Activated CD8-positive, alpha-beta memory T cell treated with anti-CD3 and anti-CD28 coated beads, Interleukin-2, amount 50 U/mL, for 4 hours (primary cell): Measurements from ENCODE around the gene LMX1B.

ENCODE experiments used
- DNase-seq: peaks from one replicate; pipeline ENCODE4 v3.0.0-alpha.2; 2020

LMX1B gene

DNA sequence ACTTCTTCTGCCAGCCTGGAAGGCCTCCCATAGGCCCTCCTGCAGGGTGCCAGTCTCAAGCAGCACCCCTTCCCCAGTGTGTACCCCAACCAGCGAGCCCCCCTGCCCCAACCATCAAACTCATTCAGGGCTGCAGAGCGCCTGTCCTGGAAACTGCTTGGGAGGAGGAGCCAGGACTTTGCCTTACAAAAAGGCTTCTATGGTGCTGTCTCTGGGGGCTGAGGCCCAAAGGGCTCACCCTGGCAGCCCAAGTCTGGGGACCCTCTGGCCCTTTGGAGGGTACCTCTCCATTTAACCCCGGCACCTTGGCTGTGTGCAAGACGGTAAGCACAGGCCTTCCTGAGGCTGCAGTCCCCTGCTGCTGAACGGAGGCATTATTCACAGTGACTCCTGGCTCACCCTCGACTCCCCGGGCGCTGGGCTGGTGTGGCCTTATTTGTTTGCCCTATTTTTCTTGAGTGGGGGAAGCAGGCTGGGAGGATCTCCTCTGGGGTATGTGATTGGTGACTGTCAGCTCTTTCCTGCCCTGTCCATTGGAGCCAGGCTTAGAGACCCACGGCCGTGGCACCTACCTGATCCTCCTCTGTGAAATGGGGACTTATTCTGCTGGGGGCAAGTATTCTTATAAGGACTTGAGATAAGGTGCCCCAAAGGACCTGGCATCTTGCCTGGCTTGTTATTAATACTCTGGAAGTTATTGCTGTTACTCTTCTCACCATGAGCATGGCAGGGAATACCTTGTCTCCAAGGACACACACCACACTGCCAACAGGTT lies 5.8 kb downstream of the LMX1B start:
- no peak for DNase-seq

DNA sequence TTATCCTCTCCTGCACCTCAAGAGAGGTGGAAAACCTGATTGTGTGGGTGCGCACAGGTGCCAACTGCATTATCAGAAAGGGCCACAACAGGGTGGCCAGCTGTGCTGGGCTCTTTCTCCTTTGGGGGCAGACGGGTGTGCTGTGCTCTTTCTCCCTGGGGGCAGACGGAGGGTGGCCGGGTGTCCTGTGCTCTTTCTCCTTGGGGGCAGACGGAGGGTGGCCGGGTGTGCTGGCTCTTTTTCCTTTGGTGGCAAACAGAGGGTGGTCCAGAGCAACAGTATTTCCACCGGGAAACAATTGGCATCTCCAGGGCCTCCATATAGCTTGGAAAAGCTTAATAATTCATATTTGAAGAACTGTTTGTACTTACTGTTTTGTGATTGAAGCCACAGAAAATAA lies 6.8 kb downstream of the LMX1B start:
- DNase-seq = no peak

DNA sequence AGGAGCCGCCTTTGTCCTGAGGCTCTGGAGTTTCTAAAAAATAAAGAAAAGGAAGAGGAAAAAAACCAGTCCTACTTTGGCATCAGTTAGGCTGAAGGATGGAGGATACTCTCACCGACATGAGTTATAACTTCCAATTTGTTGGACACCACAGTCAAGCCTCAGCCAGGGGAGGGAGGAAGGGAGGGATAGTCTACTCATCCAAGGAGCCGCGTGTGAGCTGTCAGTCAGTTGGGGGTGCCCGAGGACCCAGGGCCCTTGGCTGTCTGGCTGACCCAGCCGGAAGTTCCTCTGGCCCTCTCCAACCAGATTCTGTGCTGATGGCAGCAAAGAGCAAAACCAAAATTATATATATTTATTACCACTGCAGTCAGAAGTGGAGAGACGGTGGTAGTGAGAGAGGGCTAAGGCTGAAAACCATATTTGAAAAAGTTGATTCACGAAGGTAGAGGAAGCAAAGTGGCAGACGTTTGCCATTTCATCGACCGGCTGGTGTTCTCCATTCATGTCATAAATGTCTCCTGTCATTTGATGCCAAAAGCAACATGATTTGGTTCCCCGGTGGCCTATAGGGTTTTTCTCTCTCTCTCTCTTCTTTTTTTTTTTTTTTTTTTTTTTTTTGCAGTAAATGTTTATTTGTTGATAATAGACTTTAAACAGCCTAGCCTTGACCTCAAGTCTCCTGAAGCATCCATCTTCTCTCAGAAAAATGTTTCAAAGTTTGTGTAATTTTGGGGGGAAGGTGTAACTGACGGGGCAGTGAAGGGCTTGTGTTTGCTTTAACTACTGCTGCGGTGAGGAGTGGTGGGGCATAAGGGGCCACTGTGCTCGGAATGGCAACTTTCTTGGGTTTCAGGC lies 7.6 kb downstream of the LMX1B start:
- DNase-seq = no peak

DNA sequence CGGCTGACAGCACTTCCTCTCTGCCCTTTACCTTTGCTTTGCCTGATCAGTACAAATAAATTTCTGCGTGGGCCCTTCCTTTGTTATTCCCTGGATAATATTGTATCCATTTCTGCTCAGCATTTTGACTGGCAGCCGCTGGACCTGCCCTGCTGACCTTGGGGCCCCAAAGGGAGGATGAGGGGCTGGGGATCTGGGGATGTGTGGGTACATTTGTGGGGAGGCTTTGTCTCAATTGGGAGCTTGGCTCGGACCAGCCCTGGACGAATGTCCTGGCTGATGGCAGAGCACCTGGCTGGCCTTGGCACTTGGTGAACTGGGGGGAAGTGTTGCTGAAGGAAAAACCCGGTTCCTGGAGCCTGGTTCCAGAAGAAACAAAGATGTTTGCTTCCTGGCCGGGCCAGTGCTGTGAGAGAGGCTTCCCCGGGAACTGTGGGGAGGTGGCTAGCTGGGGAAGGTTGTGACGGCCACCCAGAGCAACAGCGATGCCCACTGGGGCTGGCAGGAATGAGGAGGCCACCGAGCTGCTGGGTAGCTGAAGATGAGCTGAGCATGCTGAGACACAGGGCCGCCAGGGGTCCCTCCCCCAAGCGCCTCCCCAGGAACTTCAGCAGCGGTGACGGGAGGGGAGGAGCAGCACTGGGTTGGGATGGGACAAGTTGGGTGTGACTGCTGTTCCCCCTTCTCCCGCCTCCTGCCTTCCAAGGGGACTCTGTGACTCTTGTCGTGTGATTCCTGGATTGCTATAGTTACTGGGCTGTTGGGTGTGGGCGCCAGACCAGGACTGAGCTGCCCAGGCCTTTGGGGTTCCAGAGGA lies 8.4 kb downstream of the LMX1B start:
- no peak for DNase-seq

DNA sequence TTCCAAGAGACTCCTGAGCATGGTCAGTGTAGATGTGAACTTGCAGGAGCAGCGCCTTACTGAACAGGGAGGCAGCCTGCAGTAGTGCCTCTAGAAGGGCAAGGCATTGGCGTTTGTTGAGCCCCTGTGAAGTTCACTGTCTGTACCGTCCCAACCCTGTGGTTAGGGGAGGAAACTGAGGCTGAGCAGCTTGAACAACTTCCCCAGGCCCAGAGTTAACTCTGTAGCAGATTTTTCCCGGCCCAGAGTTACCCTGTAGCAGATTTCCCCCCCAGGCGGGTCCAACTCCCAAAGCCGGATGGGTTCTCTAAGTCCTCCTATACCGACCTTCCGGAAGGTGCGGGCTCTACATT lies 9.6 kb downstream of the LMX1B start:
- DNase-seq = no peak

DNA sequence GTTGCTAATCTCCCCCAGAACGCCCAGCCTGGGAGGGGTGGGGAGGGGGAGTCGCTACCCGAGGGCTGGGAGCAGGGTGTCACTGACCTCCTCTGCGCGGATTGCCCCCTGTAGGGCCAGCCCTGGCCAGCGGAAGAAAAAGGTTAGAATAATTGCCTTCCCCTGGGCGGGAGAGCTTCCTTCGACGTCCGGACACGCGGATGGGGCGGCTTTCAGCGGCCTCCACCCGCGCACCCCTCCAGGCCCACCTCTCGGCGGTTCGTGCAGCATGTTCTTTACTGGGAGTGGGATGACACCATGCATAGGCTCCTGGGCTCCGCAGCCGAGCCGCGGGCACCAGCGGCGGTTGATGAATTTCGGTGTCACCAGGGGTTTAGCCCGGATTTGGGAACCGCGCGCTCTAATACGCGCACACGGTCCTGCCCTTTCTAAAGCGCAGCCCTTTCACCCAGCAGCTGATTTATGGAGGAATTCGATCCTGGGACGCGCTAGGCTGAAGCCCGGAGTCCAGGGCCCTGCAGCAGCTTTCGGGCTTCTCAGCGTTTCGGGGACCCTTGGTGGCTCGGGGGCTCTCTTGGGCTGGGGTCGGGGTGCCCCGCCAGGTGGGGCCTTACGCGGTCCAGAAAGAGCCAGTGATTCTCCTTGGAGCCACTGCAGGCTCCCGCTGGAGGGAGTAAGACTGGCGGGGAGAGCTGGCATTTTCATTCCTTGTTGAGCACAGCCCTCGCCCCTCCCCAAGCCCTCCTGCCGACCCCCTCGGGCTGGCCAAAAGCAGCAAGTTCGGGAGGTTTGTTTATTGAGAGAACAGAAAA lies 10.1 kb downstream of the LMX1B start:
- DNase-seq = no peak

DNA sequence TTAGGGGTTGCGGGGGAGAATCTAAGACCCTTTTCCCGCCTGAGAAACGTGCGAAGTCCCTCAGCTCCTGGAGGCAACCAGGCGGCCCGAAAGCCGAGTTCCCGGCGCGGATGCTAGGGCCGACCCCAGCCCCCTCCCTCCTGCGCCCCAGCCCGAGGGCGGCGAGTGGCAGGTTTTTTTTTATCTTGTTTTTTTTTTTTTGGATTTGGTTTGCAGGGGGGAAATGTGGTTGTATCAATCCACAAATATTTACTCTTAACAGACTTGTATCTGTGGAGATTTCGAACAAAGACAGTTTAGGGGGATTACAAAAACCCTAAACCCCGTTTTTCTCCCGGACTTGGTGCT lies 10.7 kb downstream of the LMX1B start:
- DNase-seq = no peak

DNA sequence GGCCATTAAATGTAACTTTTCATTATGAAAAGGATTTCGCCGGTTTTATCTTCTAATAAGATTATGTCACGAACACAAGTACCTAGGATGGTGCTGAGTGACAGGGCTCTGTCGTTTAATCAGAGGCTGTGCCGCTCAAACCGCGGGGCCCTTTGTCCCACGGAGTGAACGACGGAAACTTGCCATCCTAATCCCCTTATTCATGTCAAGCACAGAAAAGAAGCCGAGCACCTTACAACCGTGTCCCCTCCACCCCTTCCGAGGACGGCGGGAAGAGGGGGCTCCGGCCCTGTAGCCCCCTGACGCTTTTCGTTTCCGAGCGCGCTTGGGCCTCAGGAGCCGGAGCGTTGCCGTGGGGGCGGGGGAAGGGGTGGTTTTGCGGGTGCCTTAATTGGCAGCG lies 11.2 kb downstream of the LMX1B start:
- DNase-seq = no peak

DNA sequence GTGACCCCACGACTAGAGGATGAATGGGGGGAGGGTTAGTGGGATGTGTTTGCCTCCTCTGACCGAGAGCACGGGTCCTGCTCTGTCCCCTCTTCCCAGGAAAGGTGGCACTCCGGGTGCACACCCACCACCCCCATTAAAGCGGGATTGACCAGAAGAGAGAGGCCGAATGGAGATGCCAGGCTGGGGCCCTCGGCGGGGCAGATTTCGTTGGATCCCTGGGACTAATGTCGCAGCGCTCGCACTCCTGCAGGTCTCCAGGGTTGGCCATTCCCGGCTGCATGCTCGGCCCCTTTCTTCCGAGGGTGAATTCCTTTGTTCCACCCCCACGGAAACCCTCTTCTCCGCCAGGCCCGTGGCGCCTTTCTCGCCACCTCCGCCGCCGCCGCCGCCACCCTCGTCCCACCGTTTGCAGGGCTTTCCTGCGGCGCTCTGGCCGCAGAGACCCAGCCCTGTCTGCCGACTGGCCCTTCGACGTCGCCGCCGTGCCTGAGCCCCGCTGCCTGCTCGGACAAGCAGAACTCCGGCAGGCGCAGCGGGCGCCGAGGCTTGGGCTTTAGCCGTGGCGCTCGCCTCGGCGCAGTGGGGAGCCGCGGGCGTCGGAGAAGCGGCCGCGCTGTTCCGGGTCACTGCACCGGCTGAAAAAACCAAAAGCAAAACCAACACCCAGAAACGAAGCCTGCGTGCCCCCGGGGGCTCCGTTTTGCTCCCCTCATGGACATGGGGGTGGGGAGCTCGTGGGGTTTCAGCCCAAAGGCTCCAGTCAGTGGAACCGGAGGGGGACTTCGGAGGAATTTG lies 11.8 kb downstream of the LMX1B start:
- DNase-seq = no peak

DNA sequence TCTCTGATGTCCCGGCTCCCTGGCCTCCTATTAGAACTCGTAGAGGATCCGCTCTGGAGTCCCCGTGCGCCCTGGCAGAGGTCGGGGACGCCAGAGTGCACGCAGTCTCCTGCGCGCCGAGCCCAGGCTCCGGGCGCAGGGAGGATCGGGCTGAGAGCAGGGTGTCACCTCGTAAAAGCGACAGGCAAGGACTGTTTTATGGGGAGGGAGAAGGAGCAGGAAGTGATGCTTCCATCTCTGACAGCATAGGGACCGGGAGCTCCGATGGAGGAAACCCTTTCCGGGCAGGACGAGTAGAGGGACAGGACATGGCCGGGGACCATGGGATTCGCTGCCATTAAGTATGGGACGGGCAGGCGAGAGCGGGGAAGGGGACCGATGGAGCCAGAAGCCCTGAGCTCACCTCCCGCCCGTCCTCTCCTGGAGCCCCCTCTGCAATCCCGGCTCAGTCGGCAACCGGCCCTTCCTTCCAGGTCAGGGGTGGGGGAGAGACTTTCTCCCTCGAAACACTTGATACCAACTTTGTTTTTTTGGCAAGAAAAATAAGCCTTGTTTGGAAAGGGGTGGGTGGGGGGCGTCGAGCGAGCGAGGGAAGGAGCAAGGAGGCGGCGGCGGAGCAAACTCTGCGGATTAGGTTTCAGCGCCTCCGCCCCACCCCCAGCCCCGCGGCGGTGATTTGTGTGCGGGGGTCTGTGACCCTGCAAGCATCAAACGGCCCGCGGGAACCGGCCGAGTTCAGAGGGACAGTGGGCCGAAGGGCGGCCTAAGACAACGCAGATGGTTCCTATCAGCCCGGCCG lies 12.6 kb downstream of the LMX1B start:
- DNase-seq = no peak

DNA sequence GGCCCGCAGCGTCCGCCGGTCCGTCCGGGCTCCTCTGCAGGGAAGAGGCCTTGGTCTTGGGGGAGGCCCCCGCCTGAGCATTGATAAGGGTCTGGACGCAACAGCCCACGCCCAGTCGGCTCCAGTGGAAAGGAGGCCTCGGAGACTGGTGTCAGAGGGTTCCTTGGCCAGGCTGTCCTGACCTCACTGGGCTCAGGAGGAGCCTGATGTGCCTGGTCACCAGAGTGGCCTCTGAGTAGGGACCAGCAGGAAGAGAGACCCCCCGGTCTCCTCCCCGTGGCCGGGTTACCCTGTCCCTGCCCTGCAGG lies 13.2 kb downstream of the LMX1B start:
- no peak for DNase-seq

DNA sequence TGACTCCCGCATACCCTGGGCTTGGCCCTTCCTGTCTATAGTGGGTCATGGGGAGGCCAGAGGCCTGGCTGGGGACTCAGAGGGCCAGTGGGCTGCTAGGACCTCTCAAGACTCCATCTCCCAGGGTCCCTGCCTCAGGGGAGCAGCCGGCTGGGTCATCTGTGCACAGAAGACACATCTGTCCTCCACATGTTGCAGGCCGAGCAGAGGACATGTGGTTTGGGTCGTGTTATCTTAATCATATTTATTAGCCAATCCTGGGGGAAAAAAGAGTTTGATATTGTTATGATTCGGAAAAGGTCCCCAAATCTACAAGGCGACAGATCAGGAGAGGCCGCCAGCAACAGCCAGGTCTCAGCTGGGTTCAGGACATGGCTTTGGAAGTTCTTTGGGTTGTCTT lies 14.4 kb downstream of the LMX1B start:
- no peak for DNase-seq

DNA sequence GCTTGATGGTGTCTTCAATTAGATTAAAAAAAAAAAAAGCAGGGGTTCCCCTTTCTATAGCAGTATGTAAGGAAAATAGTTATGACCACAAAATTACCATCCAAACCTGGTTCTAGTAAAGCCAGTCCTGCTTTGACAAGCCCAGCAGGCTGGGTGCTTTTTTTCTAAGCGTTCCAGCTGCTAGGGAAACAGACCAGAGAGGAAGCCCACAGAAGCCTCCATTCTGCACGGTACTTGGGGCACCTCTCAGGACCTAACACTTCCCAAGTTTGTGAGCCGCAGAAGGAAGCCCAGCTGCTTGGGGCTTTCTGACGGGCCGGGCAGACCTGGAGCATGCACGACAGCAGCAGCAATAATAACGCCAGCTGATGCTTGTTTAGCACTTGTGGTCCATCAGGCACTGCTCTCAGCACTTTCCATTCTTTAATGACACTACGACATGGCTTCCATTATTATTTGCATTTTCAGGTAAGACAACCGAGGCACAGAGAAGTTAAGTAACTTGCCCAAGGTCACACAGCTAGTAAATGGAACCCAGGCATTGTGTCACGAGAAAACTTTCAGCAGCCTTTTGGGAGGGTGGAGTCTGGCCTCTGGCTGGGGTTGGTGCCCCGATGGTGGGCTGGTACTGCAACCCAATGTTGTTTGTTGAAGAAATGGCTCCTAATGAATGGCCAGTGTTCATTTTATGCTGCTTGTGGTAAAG lies 15.4 kb downstream of the LMX1B start:
- no peak for DNase-seq

DNA sequence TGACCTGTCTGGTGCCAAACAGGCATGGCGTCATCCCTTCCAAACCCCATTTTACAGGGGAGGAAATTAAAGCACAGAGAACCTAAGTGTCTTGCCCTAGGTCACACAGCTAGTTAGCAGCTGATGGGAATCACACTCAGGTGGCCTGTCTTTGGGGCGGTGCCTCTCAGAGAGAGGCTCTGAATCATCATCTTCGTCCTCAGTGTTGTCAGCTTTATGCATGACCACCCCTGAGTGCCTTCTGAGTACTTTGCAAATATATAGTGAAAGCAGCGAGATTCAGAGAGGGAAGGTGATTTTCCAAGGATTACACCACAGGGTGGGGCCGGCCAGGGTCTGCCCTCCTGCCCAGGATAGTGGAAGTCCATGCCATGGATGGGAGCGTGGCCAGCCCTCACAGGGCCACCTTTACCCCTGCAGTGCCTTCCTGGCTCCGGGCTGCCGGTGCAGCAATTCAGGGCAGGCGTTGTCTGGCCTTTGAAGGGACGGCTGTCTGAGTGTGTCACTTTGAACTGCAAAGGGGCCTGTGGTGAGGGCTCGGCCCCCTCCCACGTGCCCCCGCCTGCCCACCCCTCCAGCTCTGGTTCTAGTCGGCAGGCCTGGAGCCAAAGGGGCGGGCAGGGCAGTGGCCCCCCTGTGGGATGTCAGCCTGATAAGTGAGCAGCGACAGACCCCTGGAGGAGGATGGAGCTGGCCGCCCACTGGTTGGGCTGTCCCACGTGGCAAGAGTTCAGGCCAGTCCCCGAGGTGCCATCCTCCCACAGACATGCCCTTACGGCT lies 16.9 kb downstream of the LMX1B start:
- no peak for DNase-seq

DNA sequence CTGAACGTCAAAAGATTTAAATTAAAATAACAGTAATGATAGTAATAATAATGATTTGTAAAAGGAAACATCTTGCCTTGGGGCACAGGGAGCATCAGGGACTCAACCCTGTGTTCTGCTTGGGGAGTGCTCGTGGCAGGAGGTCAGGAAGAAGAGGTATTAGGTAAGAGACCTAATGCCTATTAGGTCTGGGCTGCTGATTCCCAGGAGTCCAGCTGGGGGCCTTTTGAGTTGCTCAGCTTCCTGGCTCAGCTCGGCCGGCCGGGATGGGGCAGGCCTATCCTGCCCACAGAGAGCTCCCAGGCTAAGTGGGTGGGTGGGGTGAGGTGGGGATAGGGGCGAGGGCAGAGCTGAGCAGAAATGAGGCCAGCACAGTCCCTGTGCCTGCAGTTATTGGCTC lies 17.5 kb downstream of the LMX1B start:
- no peak for DNase-seq

DNA sequence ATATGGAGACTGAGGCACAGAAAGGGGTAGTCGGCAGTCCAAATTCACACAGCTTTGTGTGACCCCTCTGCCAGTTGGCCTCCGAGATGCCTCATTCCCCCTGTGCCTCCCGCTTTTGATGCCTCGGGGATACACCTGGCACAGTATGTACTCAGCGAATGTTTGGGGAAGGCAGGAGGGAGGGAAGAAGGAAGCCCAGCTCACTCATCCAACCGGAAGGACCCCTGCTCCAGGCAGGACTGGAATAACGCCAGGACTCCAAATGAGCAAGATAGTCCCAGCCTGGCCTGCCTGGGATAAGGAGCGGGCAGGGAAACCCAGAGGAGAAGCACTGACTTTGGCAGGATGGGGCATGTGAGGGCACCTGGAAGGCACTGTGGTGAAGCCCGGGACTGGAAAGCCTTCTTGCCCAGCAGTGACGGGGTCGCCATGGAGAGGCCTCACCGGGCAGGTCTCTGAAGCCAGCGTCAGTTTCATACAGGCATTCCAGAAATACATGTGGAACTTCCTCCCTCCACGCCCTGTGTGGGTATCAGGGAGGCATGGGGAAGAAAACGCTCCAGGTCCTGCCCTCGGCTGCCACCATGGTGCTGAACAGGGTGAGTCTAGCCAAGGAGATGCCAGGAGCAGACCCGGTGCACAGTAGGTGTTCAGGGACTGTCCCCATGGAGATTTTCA lies 20.3 kb downstream of the LMX1B start:
- no peak for DNase-seq

DNA sequence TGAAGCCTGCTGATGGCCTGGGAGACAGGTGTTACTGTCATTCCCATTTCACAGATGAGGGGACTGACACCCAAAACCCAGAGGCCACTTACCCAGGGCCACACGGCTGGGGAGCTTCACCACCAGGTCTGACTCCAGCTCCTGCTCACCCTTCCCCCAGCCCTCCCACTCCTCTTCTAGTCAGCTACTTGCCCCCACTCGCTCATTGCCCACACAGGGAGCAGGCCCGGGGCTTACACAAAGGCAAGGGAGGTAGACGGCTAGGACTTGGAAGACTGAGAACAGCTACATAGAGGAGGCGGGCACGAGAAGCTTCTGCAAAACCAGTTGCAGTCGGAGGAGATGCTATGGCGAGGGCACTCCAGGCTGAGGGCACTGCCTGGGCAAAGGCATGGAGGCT lies 21.3 kb downstream of the LMX1B start:
- no peak for DNase-seq

DNA sequence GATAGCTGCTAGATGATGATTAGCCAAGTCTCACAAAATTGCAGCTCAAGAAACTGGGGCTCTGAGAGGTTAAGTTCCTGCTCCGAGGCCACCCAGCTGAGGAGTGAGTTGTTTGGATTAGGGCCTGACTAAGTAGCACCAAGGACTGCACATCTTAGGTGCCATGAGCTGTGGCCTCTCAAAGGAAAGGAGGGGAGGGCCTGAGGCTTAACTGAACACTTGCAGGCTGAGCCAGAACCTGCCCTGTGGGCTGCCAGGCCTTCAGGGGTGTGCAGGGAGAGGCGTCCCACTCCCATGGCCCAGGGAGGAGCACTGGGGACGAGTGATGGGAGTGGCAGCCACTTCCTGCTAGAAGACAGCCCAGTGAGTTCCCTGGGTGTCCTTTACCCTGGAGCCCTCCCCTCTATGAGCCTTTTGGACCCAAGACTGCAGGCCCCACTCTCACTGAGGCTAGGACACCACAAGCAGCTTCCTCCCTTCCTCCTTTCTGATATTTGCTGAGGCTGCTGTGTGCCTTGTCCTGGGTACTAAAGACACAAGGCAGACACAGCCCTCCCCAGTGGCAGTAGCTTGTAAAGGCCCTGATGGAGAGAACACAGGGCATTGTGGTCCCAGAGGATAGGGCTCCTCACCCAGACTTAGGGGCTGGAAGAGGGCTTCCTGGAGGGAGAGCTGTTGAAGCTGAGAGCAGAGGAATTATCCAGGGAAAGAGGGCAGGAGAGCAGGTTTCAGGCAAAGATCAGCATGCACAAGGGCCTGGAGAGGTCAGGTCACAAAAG lies 22.1 kb downstream of the LMX1B start:
- no peak for DNase-seq
